Neural progenitor cell (in vitro differentiated cells): ENCODE data around the gene CHRNA5. TPM values are rescaled to one million over a fixed set of nuclear protein-coding genes. Genes with fewer than 3 reads are reported as not detected.

ENCODE experiments used
- DNase-seq: peaks from one replicate; pipeline ENCODE4 v3.0.0-alpha.2; 2016; ENCODE audit warnings: low spot score
- H2AFZ ChIP-seq: fragments of 200-600 bp; sonication (generic); replicated peaks from 2 replicates; pipeline ENCODE4 v1.6.1; 2016; ENCODE audit warnings: antibody characterized with exemption
- H3F3A ChIP-seq: fragments of 200-600 bp; sonication (generic); 2 replicates; pipeline ENCODE4 v1.6.1; 2016; ENCODE audit warnings: antibody characterized with exemption, low read depth
- H3K27ac ChIP-seq: fragments of 200-600 bp; sonication (generic); 2 replicates; pipeline ENCODE4 v1.5.1; 2016; ENCODE audit warnings: mild to moderate bottlenecking
- H3K27me3 ChIP-seq: fragments of 200-600 bp; sonication (generic); 2 replicates; pipeline ENCODE4 v1.6.1; 2016; ENCODE audit warnings: mild to moderate bottlenecking, moderate library complexity
- H3K36me3 ChIP-seq: fragments of 200-600 bp; sonication (generic); 2 replicates; pipeline ENCODE4 v1.5.1; 2016
- H3K4me1 ChIP-seq: fragments of 200-600 bp; sonication (generic); 2 replicates; pipeline ENCODE4 v1.6.1; 2016; ENCODE audit warnings: mixed run types
- H3K4me2 ChIP-seq: fragments of 200-600 bp; sonication (generic); 2 replicates; pipeline ENCODE4 v1.6.1; 2016
- H3K4me3 ChIP-seq: fragments of 200-600 bp; sonication (generic); 2 replicates; pipeline ENCODE4 v1.5.1; 2016
- H3K79me2 ChIP-seq: fragments of 200-600 bp; sonication (generic); 2 replicates; pipeline ENCODE4 v1.6.1; 2016; ENCODE audit warnings: low read depth
- H3K9ac ChIP-seq: fragments of 200-600 bp; sonication (generic); 2 replicates; pipeline ENCODE4 v1.6.1; 2016
- H3K9me3 ChIP-seq: fragments of 200-600 bp; sonication (generic); 2 replicates; pipeline ENCODE4 v1.5.1; 2016; ENCODE audit warnings: low read depth
- H4K20me1 ChIP-seq: fragments of 200-600 bp; sonication (generic); 2 replicates; pipeline ENCODE4 v1.6.1; 2016; ENCODE audit warnings: low read depth
- H3K27ac Mint-ChIP-seq: 3 replicates; pipeline ENCODE4 v1.8.0; 2021; ENCODE audit warnings: mixed read lengths
- H3K27me3 Mint-ChIP-seq: 2 replicates; pipeline ENCODE4 v1.8.0; 2022; ENCODE audit warnings: low read depth, mild to moderate bottlenecking, inconsistent platforms, moderate library complexity, mixed read lengths; ENCODE audit not compliant: insufficient read depth
- H3K36me3 Mint-ChIP-seq: 3 replicates; pipeline ENCODE4 v1.8.0; 2021; ENCODE audit warnings: mixed read lengths
- H3K4me1 Mint-ChIP-seq: 3 replicates; pipeline ENCODE4 v1.8.0; 2021; ENCODE audit warnings: mixed read lengths
- H3K4me3 Mint-ChIP-seq: 3 replicates; pipeline ENCODE4 v1.8.0; 2021; ENCODE audit warnings: mild to moderate bottlenecking, moderate library complexity, mixed read lengths
- H3K9me3 Mint-ChIP-seq: 3 replicates; pipeline ENCODE4 v1.8.0; 2020; ENCODE audit warnings: mixed read lengths
- EZH2 ChIP-seq: fragments of 200-600 bp; sonication (generic); IDR thresholded peaks from 2 replicates; pipeline ENCODE4 v1.6.1; 2017; ENCODE audit warnings: antibody characterized with exemption, mild to moderate bottlenecking, moderate library complexity
- EZH2phosphoT487 ChIP-seq: fragments of 200-600 bp; sonication (generic); IDR thresholded peaks from 2 replicates; pipeline ENCODE4 v1.6.1; 2017; ENCODE audit warnings: antibody characterized with exemption
- total RNA-seq: library from RNA; depleted of rRNA; stranded (reverse); fragments of >200 nt; gene quantifications from 2 replicates; pipeline ENCODE4 v1.2.3, GENCODE V29; 2015; ENCODE audit warnings: low replicate concordance
- TF ChIP-seq, protein P1 (sequence below): fragments of 200-600 bp; sonication (generic); IDR thresholded peaks from 2 replicates; pipeline ENCODE4 v1.5.1; 2017; ENCODE audit warnings: antibody characterized with exemption, mild to moderate bottlenecking

Gene CHRNA5
- total RNA-seq, 1 donor from 2014 or later: 46.9 TPM

DNA sequence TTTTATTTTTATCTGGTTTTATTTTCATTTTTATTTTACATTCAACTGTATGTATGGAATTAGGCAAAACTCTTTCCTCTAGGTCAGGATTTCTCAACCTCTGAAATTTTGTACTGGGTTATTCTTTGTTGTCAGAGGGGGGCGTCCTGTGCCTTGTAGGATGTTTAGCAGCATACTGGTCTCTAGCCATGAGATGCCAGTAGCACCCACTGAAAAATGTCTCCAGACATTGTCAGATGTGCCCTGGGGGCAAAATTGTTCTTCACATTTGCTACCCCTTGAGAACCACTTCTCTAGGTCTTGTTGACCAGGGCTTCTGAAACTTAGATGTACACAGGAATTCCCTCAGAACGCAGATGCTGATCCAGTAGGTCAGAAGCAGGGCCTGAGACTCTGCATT is 5.4 kb downstream of the CHRNA5 start:
- Histone ChIP-seq H3K36me3 (no peaks in the 10 kb centered on the region), H3K4me3 (no peak overlapping the region), H4K20me1 (peaks cover 8% of the 10 kb centered on the region), H3K27me3 (no peaks in the 10 kb centered on the region), H3K4me1 (peaks cover 8% of the 10 kb centered on the region), H3K4me2 (no peak overlapping the region), H3K27ac (no peak overlapping the region), H3K9me3 (no peaks in the 10 kb centered on the region), H3F3A (peaks cover 10% of the 10 kb centered on the region), H3K79me2 (peaks cover 93% of the 10 kb centered on the region), H3K9ac (no peak overlapping the region), H2AFZ (no peak overlapping the region)
- no peak for DNase-seq
- TF ChIP-seq, protein P1, sequence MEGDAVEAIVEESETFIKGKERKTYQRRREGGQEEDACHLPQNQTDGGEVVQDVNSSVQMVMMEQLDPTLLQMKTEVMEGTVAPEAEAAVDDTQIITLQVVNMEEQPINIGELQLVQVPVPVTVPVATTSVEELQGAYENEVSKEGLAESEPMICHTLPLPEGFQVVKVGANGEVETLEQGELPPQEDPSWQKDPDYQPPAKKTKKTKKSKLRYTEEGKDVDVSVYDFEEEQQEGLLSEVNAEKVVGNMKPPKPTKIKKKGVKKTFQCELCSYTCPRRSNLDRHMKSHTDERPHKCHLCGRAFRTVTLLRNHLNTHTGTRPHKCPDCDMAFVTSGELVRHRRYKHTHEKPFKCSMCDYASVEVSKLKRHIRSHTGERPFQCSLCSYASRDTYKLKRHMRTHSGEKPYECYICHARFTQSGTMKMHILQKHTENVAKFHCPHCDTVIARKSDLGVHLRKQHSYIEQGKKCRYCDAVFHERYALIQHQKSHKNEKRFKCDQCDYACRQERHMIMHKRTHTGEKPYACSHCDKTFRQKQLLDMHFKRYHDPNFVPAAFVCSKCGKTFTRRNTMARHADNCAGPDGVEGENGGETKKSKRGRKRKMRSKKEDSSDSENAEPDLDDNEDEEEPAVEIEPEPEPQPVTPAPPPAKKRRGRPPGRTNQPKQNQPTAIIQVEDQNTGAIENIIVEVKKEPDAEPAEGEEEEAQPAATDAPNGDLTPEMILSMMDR: no peak
- TF ChIP-seq EZH2phosphoT487 (no peak), EZH2 (no peak)
- H3K4me3 Mint-ChIP-seq: no peak overlapping the region
- no peaks in the 10 kb centered on the region for H3K9me3 Mint-ChIP-seq
- H3K36me3 Mint-ChIP-seq: no peaks in the 10 kb centered on the region
- peaks cover 17% of the 10 kb centered on the region for H3K4me1 Mint-ChIP-seq
- H3K27me3 Mint-ChIP-seq: no peaks in the 10 kb centered on the region
- no peak overlapping the region for H3K27ac Mint-ChIP-seq

DNA sequence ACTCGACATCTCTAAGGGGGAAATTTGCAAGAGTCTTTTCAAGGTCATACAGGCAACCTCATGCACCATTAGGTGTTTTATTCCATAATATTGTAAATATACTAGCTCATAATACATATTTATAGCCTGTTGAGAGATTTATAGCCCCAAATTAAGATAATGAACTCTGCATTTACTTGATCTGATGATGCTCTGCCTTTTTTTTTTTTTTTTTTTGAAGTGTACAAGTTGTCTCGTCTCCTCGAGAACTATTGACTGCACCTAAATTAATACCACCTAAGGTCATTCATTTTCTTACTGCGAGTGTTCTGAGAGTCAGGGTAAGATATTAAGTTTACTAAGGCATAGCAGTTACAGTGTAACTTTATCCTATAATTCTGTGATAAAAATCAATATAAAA is 6.1 kb downstream of the CHRNA5 start:
- H3K4me3 Mint-ChIP-seq: no peak overlapping the region
- Histone ChIP-seq H2AFZ (no peak overlapping the region), H3K4me2 (no peak overlapping the region), H3K9me3 (no peaks in the 10 kb centered on the region), H3F3A (peaks cover 3% of the 10 kb centered on the region), H3K79me2 (peaks cover 95% of the 10 kb centered on the region), H3K27me3 (no peaks in the 10 kb centered on the region), H3K27ac (no peak overlapping the region), H3K9ac (no peak overlapping the region), H3K4me1 (peaks cover 8% of the 10 kb centered on the region), H4K20me1 (peaks cover 8% of the 10 kb centered on the region), H3K36me3 (no peaks in the 10 kb centered on the region), H3K4me3 (no peak overlapping the region)
- peaks cover 13% of the 10 kb centered on the region for H3K4me1 Mint-ChIP-seq
- no peaks in the 10 kb centered on the region for H3K27me3 Mint-ChIP-seq
- TF ChIP-seq EZH2 (no peak), EZH2phosphoT487 (no peak)
- TF ChIP-seq, protein P1: no peak
- H3K9me3 Mint-ChIP-seq: no peaks in the 10 kb centered on the region
- H3K27ac Mint-ChIP-seq: no peak overlapping the region
- DNase-seq: no peak
- H3K36me3 Mint-ChIP-seq: no peaks in the 10 kb centered on the region

DNA sequence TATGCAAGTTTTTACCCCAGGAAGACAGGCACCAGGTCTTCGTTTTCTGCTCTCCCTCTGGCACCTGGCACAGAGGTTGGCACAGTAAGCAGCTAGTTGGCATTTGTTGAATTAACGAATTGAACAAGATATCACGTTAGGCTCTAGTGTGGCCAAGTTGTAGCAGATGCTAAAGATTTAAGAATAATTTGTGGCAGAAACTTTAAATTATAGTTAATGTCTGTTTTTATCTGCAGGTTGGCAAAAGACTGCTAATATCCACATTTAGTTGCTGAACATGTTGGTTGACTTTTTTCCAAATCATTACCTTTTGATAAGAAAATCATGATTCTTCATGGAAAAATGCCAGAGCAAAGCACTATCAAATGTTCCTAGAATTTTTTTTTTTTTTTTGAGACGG is 8.1 kb downstream of the CHRNA5 start:
- no peak overlapping the region for H3K27ac ChIP-seq
- no peaks in the 10 kb centered on the region for H3K27me3 ChIP-seq
- Mint-ChIP-seq H3K4me1 (peaks cover 2% of the 10 kb centered on the region), H3K27ac (no peak overlapping the region), H3K4me3 (no peak overlapping the region), H3K9me3 (no peaks in the 10 kb centered on the region), H3K27me3 (no peaks in the 10 kb centered on the region), H3K36me3 (no peaks in the 10 kb centered on the region)
- H3K9me3 ChIP-seq: no peaks in the 10 kb centered on the region
- no peak overlapping the region for H3K4me2 ChIP-seq
- TF ChIP-seq, protein P1: no peak
- TF ChIP-seq EZH2phosphoT487 (no peak), EZH2 (no peak)
- no peak overlapping the region for H3K4me3 ChIP-seq
- H4K20me1 ChIP-seq: peaks cover 8% of the 10 kb centered on the region
- peaks cover 92% of the 10 kb centered on the region for H3K79me2 ChIP-seq
- no peaks in the 10 kb centered on the region for H3F3A ChIP-seq
- no peak for DNase-seq
- H2AFZ ChIP-seq: no peak overlapping the region
- H3K36me3 ChIP-seq: no peaks in the 10 kb centered on the region
- no peak overlapping the region for H3K9ac ChIP-seq
- H3K4me1 ChIP-seq: no peaks in the 10 kb centered on the region

DNA sequence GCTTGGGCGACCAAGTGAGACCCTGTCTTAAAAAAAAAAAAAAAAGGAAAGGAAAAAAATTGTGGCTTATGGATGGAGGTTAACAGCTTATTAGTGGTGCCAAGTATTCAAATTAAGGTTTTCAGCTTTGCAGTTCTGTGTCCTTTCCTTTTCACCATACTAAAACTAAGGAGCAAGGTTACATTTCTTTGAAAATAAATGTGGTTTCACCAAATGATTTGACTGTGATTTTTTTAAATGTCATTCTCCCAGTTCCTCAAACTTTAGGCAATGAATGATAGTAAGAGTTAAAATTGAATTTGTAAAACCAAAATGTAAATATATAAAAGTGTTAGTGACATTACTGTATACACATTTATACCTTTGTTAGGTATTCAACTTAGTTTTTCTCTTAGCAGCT is 9.6 kb downstream of the CHRNA5 start:
- Histone ChIP-seq H3K4me3 (no peak overlapping the region), H2AFZ (no peak overlapping the region), H3F3A (no peaks in the 10 kb centered on the region), H3K27me3 (no peaks in the 10 kb centered on the region), H4K20me1 (peaks cover 8% of the 10 kb centered on the region), H3K4me2 (no peak overlapping the region), H3K36me3 (no peaks in the 10 kb centered on the region), H3K9me3 (no peaks in the 10 kb centered on the region), H3K79me2 (peaks cover 77% of the 10 kb centered on the region), H3K4me1 (no peaks in the 10 kb centered on the region), H3K27ac (no peak overlapping the region), H3K9ac (no peak overlapping the region)
- H3K4me1 Mint-ChIP-seq: no peaks in the 10 kb centered on the region
- H3K9me3 Mint-ChIP-seq: no peaks in the 10 kb centered on the region
- H3K36me3 Mint-ChIP-seq: no peaks in the 10 kb centered on the region
- TF ChIP-seq, protein P1: no peak
- TF ChIP-seq EZH2phosphoT487: no peak
- no peak for TF ChIP-seq EZH2
- H3K27ac Mint-ChIP-seq: no peak overlapping the region
- no peaks in the 10 kb centered on the region for H3K27me3 Mint-ChIP-seq
- no peak for DNase-seq
- H3K4me3 Mint-ChIP-seq: no peak overlapping the region
